Measurements from ENCODE around the gene CASTOR2.

DNA sequence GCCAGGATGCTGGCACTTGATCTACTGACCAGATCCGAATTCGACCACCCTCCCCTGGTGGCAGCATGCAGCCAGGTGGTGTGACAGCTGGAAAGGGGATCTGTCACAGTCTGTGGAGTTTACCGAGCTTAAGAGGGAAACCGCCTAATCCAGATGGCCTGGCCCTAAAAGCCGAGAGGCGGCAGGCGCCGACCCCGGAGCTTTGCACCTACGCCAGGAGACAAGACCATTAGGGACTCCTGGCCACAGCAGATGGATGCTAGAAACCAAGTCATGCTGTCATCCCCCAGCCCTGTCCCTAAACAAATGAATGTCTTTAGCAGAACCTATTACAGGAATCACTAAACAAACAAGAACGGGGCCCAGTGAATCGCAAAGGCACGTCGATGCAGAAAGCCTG, 81.4 kb downstream of the CASTOR2 start:
- TF ChIP-seq, protein P1, sequence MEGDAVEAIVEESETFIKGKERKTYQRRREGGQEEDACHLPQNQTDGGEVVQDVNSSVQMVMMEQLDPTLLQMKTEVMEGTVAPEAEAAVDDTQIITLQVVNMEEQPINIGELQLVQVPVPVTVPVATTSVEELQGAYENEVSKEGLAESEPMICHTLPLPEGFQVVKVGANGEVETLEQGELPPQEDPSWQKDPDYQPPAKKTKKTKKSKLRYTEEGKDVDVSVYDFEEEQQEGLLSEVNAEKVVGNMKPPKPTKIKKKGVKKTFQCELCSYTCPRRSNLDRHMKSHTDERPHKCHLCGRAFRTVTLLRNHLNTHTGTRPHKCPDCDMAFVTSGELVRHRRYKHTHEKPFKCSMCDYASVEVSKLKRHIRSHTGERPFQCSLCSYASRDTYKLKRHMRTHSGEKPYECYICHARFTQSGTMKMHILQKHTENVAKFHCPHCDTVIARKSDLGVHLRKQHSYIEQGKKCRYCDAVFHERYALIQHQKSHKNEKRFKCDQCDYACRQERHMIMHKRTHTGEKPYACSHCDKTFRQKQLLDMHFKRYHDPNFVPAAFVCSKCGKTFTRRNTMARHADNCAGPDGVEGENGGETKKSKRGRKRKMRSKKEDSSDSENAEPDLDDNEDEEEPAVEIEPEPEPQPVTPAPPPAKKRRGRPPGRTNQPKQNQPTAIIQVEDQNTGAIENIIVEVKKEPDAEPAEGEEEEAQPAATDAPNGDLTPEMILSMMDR (IDR thresholded peaks at IDR 0.05) = no peak
- TF ChIP-seq POLR2A (IDR thresholded peaks at IDR 0.05) = no peak
